HG03175 (cell line): ENCODE measurements around the gene SALL3.

Source experiments
- ATAC-seq: cut with Tn5 transposase; IDR thresholded peaks from one replicate; pipeline ENCODE4 v1.9.1; 2021; ENCODE audit warnings: mild to moderate bottlenecking, moderate library complexity; ENCODE audit not compliant: unreplicated experiment

The SALL3 gene

GRCh38 chr18:78999939-79000338 lies 20.3 kb downstream of the SALL3 start:
- no peak for ATAC-seq

- ATAC-seq = no peak
Measured at GRCh38 chr18:79000997-79001396, 21.4 kb downstream of the SALL3 start.

GRCh38 chr18:79005653-79006052 lies 26.0 kb downstream of the SALL3 start:
- ATAC-seq = no peak

GRCh38 chr18:79006106-79006795 lies 26.6 kb downstream of the SALL3 start:
- no peak for ATAC-seq

- no peak for ATAC-seq
Measured at GRCh38 chr18:79007440-79007839, 27.8 kb downstream of the SALL3 start.

GRCh38 chr18:79008356-79008940 lies 28.8 kb downstream of the SALL3 start:
- no peak for ATAC-seq

GRCh38 chr18:79010802-79011201 lies 31.2 kb downstream of the SALL3 start:
- no peak for ATAC-seq

GRCh38 chr18:79011300-79011870 lies 31.8 kb downstream of the SALL3 start:
- no peak for ATAC-seq

GRCh38 chr18:79013869-79014268 lies 34.3 kb downstream of the SALL3 start:
- ATAC-seq = no peak

- no peak for ATAC-seq
Measured at GRCh38 chr18:79018911-79019310, 39.3 kb downstream of the SALL3 start.

GRCh38 chr18:79019881-79020280 lies 40.3 kb downstream of the SALL3 start:
- ATAC-seq = no peak

- ATAC-seq = no peak
Measured at GRCh38 chr18:79022603-79023002, 43.0 kb downstream of the SALL3 start.

- no peak for ATAC-seq
Measured at GRCh38 chr18:79026491-79026890, 46.9 kb downstream of the SALL3 start.

- ATAC-seq = no peak
Measured at GRCh38 chr18:79030680-79031079, 51.1 kb downstream of the SALL3 start.

GRCh38 chr18:79042276-79042675 lies 62.7 kb downstream of the SALL3 start:
- no peak for ATAC-seq

GRCh38 chr18:79043288-79043687 lies 63.7 kb downstream of the SALL3 start:
- no peak for ATAC-seq

- no peak for ATAC-seq
Measured at GRCh38 chr18:79046522-79046921, 66.9 kb downstream of the SALL3 start.

- ATAC-seq = no peak
Measured at GRCh38 chr18:79047556-79048244, 68.1 kb downstream of the SALL3 start.

- no peak for ATAC-seq
Measured at GRCh38 chr18:79048245-79048632, 68.6 kb downstream of the SALL3 start.

GRCh38 chr18:79049506-79049905 lies 69.9 kb downstream of the SALL3 start:
- ATAC-seq = no peak
